OCI-LY3 (cell line): ENCODE results near the gene ZNF627.
A peak's percentile ranks its signal among the peaks of the same experiment; 100 is the strongest.

Experiments used
- H2AFZ ChIP-seq: fragments of 200-600, 300-600 bp; shearing (Covaris generic); 2 replicates; pipeline ENCODE4 v1.6.0; 2014; ENCODE audit warnings: antibody characterized with exemption, low read depth, low read length
- H3K27ac ChIP-seq: fragments of 200-600, 300-600 bp; sonication (generic); 2 replicates; pipeline ENCODE4 v1.5.1; 2014; ENCODE audit warnings: mild to moderate bottlenecking, low read length, moderate library complexity, mixed read lengths
- H3K27me3 ChIP-seq: fragments of 200-600, 300-600 bp; sonication (generic); 2 replicates; pipeline ENCODE4 v1.6.1; 2014; ENCODE audit warnings: low read depth, low read length, mixed read lengths
- H3K36me3 ChIP-seq: fragments of 200-600, 300-600 bp; sonication (generic); replicated peaks from 2 replicates; pipeline ENCODE3; 2014; ENCODE audit warnings: low read depth, low read length, mixed read lengths
- H3K4me1 ChIP-seq: fragments of 300-600, 200-600 bp; sonication (generic); 2 replicates; pipeline ENCODE4 v1.6.1; 2014; ENCODE audit warnings: low read length, mixed read lengths
- H3K4me2 ChIP-seq: fragments of 200-600, 300-600 bp; sonication (generic); 2 replicates; pipeline ENCODE4 v1.6.1; 2014; ENCODE audit warnings: low read length, mixed read lengths
- H3K4me3 ChIP-seq: fragments of 300-600, 200-600 bp; sonication (generic); 2 replicates; pipeline ENCODE4 v1.5.1; 2014; ENCODE audit warnings: antibody characterized with exemption, mild to moderate bottlenecking, low read length, moderate library complexity
- H3K79me2 ChIP-seq: fragments of 300-600, 200-600 bp; shearing (Covaris generic); 2 replicates; pipeline ENCODE4 v1.6.1; 2014; ENCODE audit warnings: mild to moderate bottlenecking, low read length, mixed read lengths
- H3K9ac ChIP-seq: fragments of 300-600, 200-600 bp; shearing (Covaris generic); 2 replicates; pipeline ENCODE4 v1.6.0; 2014; ENCODE audit warnings: mild to moderate bottlenecking, low read length, moderate library complexity
- H3K9me3 ChIP-seq: fragments of 200-600, 300-600 bp; shearing (Covaris generic); 2 replicates; pipeline ENCODE4 v1.6.1; 2014; ENCODE audit warnings: low read length, mixed read lengths; ENCODE audit not compliant: insufficient read depth
- H4K20me1 ChIP-seq: fragments of 200-600, 300-600 bp; sonication (generic); 2 replicates; pipeline ENCODE4 v1.6.1; 2016; ENCODE audit warnings: low read length, mixed read lengths; ENCODE audit not compliant: insufficient read depth
- CTCF ChIP-seq: fragments of 200-600, 300-600 bp; sonication (generic); IDR thresholded peaks from 2 replicates; pipeline ENCODE4 v1.5.1; 2014; ENCODE audit warnings: antibody characterized with exemption, low read length, low read depth
- EZH2phosphoT487 ChIP-seq: fragments of 200-600 bp; shearing (Covaris generic); IDR thresholded peaks from 2 replicates; pipeline ENCODE4 v1.6.1; 2018; ENCODE audit warnings: antibody characterized with exemption, mixed run types, low read depth

The ZNF627 gene

GRCh38 chr19:11597202-11598102 is at the start of gene ZNF627:
TSS of gene ZNF627 (plus strand) at chr19:11597483. CDS start at chr19:11597628, 145 bp downstream.
- peak within 1 kb of the TSS; percentile 9; the same call in 1 of the 2 replicates for H2AFZ ChIP-seq
- peaks cover 18% of the 10 kb centered on the region for H3K4me1 ChIP-seq
- H3K27me3 ChIP-seq: no peaks in the 10 kb centered on the region
- peak within 1 kb of the TSS; percentile 69 for H3K4me2 ChIP-seq
- H3K4me3 ChIP-seq: peak within 1 kb of the TSS; percentile 85
- H3K9me3 ChIP-seq: no peaks in the 10 kb centered on the region
- TF ChIP-seq EZH2phosphoT487: no peak
- no peak for TF ChIP-seq CTCF
- peaks cover 12% of the 10 kb centered on the region for H4K20me1 ChIP-seq
- peaks cover 44% of the 10 kb centered on the region for H3K79me2 ChIP-seq
- peak within 1 kb of the TSS; percentile 44 for H3K27ac ChIP-seq
- H3K9ac ChIP-seq: peak within 1 kb of the TSS; percentile 82
- H3K36me3 ChIP-seq: peaks cover 32% of the 10 kb centered on the region

GRCh38 chr19:11547929-11548700 is 49.2 kb upstream of the ZNF627 start:
- H3K4me3 ChIP-seq: no peak overlapping the region
- H3K79me2 ChIP-seq: no peaks in the 10 kb centered on the region
- TF ChIP-seq EZH2phosphoT487 (no peak), CTCF (no peak)
- no peak overlapping the region for H3K27ac ChIP-seq
- no peak overlapping the region for H3K4me2 ChIP-seq
- H3K4me1 ChIP-seq: no peaks in the 10 kb centered on the region
- no peak overlapping the region for H2AFZ ChIP-seq
- peaks cover 10% of the 10 kb centered on the region for H3K27me3 ChIP-seq
- H3K9me3 ChIP-seq: no peaks in the 10 kb centered on the region
- H4K20me1 ChIP-seq: no peaks in the 10 kb centered on the region
- H3K9ac ChIP-seq: no peak overlapping the region
- peaks cover 9% of the 10 kb centered on the region for H3K36me3 ChIP-seq

GRCh38 chr19:11549386-11549953 is 47.8 kb upstream of the ZNF627 start:
- Histone ChIP-seq H3K9ac (no peak overlapping the region), H3K4me2 (no peak overlapping the region), H4K20me1 (peaks cover 10% of the 10 kb centered on the region), H3K27ac (no peak overlapping the region), H3K79me2 (no peaks in the 10 kb centered on the region), H3K9me3 (no peaks in the 10 kb centered on the region), H3K4me1 (peaks cover 11% of the 10 kb centered on the region), H3K27me3 (peaks cover 3% of the 10 kb centered on the region; the same call in 1 of the 2 replicates), H3K4me3 (no peak overlapping the region), H2AFZ (no peak overlapping the region), H3K36me3 (peaks cover 16% of the 10 kb centered on the region)
- no peak for TF ChIP-seq CTCF
- no peak for TF ChIP-seq EZH2phosphoT487
